Keratinocyte (primary cell): ENCODE data around the gene DBF4. TPM values are rescaled to one million over a fixed set of nuclear protein-coding genes. Genes with fewer than 3 reads are reported as not detected.
"Not testable (repeated sequence)": the region's sequence is repeated elsewhere in the genome, so short reads cannot be mapped to it uniquely, and the experiment has no call there.

ENCODE experiments used
- DNase-seq: peaks from one replicate; pipeline ENCODE4 v3.0.0-alpha.2; 2011; ENCODE audit warnings: low read depth, missing footprints, low spot score
- FAIRE-seq: peaks from 2 replicates; lab custom pipeline; 2011; peaks lifted over from hg19 to GRCh38; lab: Jason Lieb, UNC
- H2AFZ ChIP-seq: 2 replicates; pipeline ENCODE4 v1.6.0; 2012; ENCODE audit warnings: low read length, control low read depth, inconsistent platforms; ENCODE audit not compliant: control insufficient read depth
- H3K27ac ChIP-seq: 2 replicates; pipeline ENCODE4 v1.5.1; 2011; ENCODE audit warnings: low read length; ENCODE audit not compliant: control insufficient read depth, insufficient read depth
- H3K27me3 ChIP-seq: 3 replicates; pipeline ENCODE4 v1.6.0; 2011; ENCODE audit warnings: low read length; ENCODE audit not compliant: control insufficient read depth, insufficient read depth; ENCODE audit errors: extremely low read depth
- H3K36me3 ChIP-seq, 2 experiments: 2 replicates in 1 of 2; 3 replicates in 1 of 2; pipeline ENCODE4 v1.5.1; 2011; ENCODE audit warnings: low read length in 2 of 2, mild to moderate bottlenecking in 1 of 2; ENCODE audit not compliant: control insufficient read depth in 2 of 2, insufficient read depth in 2 of 2; ENCODE audit errors: extremely low read depth in 1 of 2
- H3K4me1 ChIP-seq: 3 replicates; pipeline ENCODE4 v1.5.1; 2011; ENCODE audit warnings: low read length; ENCODE audit not compliant: control insufficient read depth, insufficient read depth; ENCODE audit errors: extremely low read depth
- H3K4me2 ChIP-seq: 3 replicates; pipeline ENCODE4 v1.6.0; 2011; ENCODE audit warnings: low read depth, low read length; ENCODE audit not compliant: control insufficient read depth, insufficient read depth; ENCODE audit errors: extremely low read depth
- H3K4me3 ChIP-seq, 3 experiments: fragments of 200-600 bp in 1 of 3; sonication (generic) in 1 of 3; 2 replicates in 2 of 3; 3 replicates in 1 of 3; pipeline ENCODE4 v1.5.1; 2011 to 2016; ENCODE audit warnings: low read length in 3 of 3, mild to moderate bottlenecking in 3 of 3, control low read depth in 2 of 3, inconsistent platforms in 1 of 3, low read depth in 1 of 3, mixed read lengths in 1 of 3, mixed run types in 1 of 3, moderate library complexity in 1 of 3; ENCODE audit not compliant: control insufficient read depth in 2 of 3, insufficient read depth in 2 of 3; ENCODE audit errors: extremely low read depth in 1 of 3
- H3K79me2 ChIP-seq: 2 replicates; pipeline ENCODE4 v1.6.0; 2012; ENCODE audit warnings: low read length; ENCODE audit not compliant: control insufficient read depth, insufficient read depth
- H3K9ac ChIP-seq: 3 replicates; pipeline ENCODE4 v1.6.0; 2011; ENCODE audit warnings: low read length; ENCODE audit not compliant: control insufficient read depth, insufficient read depth; ENCODE audit errors: extremely low read depth
- H3K9me1 ChIP-seq: 3 replicates; pipeline ENCODE4 v1.6.0; 2011; ENCODE audit warnings: low read length; ENCODE audit not compliant: control insufficient read depth, insufficient read depth; ENCODE audit errors: extremely low read depth
- H3K9me3 ChIP-seq: 2 replicates; pipeline ENCODE4 v1.5.1; 2012; ENCODE audit warnings: low read depth, low read length; ENCODE audit not compliant: control insufficient read depth
- H4K20me1 ChIP-seq: 3 replicates; pipeline ENCODE4 v1.6.0; 2011; ENCODE audit warnings: low read length; ENCODE audit not compliant: control insufficient read depth, insufficient read depth; ENCODE audit errors: extremely low read depth
- CTCF ChIP-seq, 3 experiments: IDR thresholded peaks in 1 of 3; conservative IDR thresholded peaks in 1 of 3; optimal IDR thresholded peaks in 1 of 3; 2 replicates in 2 of 3; 3 replicates in 1 of 3; pipeline versions ENCODE3 to v1.5.1; 2011; ENCODE audit warnings: low read length in 3 of 3, mild to moderate bottlenecking in 3 of 3, moderate library complexity in 2 of 3, control low read depth in 1 of 3, inconsistent platforms in 1 of 3; ENCODE audit not compliant: insufficient read depth in 2 of 3; ENCODE audit errors: extremely low read depth in 1 of 3
- EZH2 ChIP-seq: IDR thresholded peaks from one replicate; pipeline ENCODE4 v1.6.1; 2012; ENCODE audit warnings: inconsistent platforms, mild to moderate bottlenecking, low read length, moderate library complexity
- dilution Hi-C: fragments of 300-500 bp; cut with MboI; formaldehyde crosslinking; loops from one replicate; pipeline ENCODE4 v1.7.0; 2020; ENCODE audit warnings: low sequenced_read_pairs; ENCODE audit not compliant: extremely low pct_ligation_motif_present
- polyA minus RNA-seq, 3 experiments: library from RNA; depleted of rRNA, polyadenylated mRNA; stranded (reverse); fragments of >200 nt; gene quantifications; 1 replicate in 1 of 3; 2 replicates in 1 of 3; 3 replicates in 1 of 3; pipeline ENCODE4 v1.2.3, GENCODE V29; 2011
- polyA plus RNA-seq, 5 experiments: library from polyadenylated mRNA; depleted of rRNA in 3 of 5; stranded (reverse) in 3 of 5; stranded (forward) in 1 of 5; unstranded in 1 of 5; fragments of >200 nt; gene quantifications; 1 replicate in 1 of 5; 2 replicates in 3 of 5; 3 replicates in 1 of 5; pipeline versions ENCODE4 v1.2.1 to v1.2.3, GENCODE V29; 2011 to 2012; ENCODE audit warnings: missing spikeins in 2 of 5, low read depth in 1 of 5, low replicate concordance in 1 of 5

The DBF4 gene
- polyA plus RNA-seq: 2.6 to 12.5 TPM (median 7.9 TPM) in 3 replicates
- polyA plus RNA-seq (2011; ENCODE audit: low read depth): 9.0 TPM
- 5.6 and 8.9 TPM in 2 replicates for polyA plus RNA-seq (2011; cell fraction: cytosol; rRNA removed)
- polyA plus RNA-seq (2011; cell fraction: nucleus; rRNA removed): 4.1 and 6.3 TPM in 2 replicates
- 6.3 and 13.8 TPM in 2 replicates for polyA plus RNA-seq (2012; ENCODE audit: low replicate concordance)
- 1.5 to 6.0 TPM (median 1.5 TPM) in 3 replicates for polyA minus RNA-seq
- polyA minus RNA-seq (2011; cell fraction: cytosol; rRNA and poly(A)+ RNA removed): 7.5 TPM
- 4.4 and 6.9 TPM in 2 replicates for polyA minus RNA-seq (2011; cell fraction: nucleus; rRNA and poly(A)+ RNA removed)

- FAIRE-seq (peak; percentile 36), DNase-seq (peak; percentile 49)
- H3K4me2 ChIP-seq: peak within 1 kb of the TSS; percentile 96
- dilution Hi-C loops: no loop called here
- peak within 1 kb of the TSS; percentile 86 to 98 (median 98) for H3K4me3 ChIP-seq
- TF ChIP-seq EZH2: no peak
- TF ChIP-seq CTCF (optimal IDR thresholded peaks at IDR 0.05 in 1 of 3, IDR thresholded peaks at IDR 0.05 in 1 of 3, conservative IDR thresholded peaks at IDR 0.05 in 1 of 3; ENCODE audit: extremely low read depth in 1 of 3, insufficient read depth in 2 of 3, low read length in 3 of 3): no peak
- no peaks in the 10 kb centered on the region for H4K20me1 ChIP-seq
- peak within 1 kb of the TSS; percentile 93 for H3K27ac ChIP-seq
- peak within 1 kb of the TSS; percentile 96 for H3K9ac ChIP-seq
- H3K79me2 ChIP-seq: peaks cover 79% of the 10 kb centered on the region
- H3K4me1 ChIP-seq: peaks cover 9% of the 10 kb centered on the region
- H3K9me1 ChIP-seq: no peaks in the 10 kb centered on the region
- H3K9me3 ChIP-seq: no peaks in the 10 kb centered on the region
- H2AFZ ChIP-seq: peak within 1 kb of the TSS; percentile 88
- peaks cover 0 to 12% of the 10 kb centered on the region in 2 experiments for H3K36me3 ChIP-seq
- no peaks in the 10 kb centered on the region for H3K27me3 ChIP-seq
Observed at GRCh38 chr7:87876040-87876868, at the start of gene DBF4, which contains the start of gene SLC25A40. Gene DBF4 (plus strand): TSS chr7:87876493. CDS start chr7:87876733, 240 bp downstream. Gene SLC25A40 (minus strand): TSS chr7:87876360. CDS start chr7:87858727, 17,633 bp downstream.

DNA sequence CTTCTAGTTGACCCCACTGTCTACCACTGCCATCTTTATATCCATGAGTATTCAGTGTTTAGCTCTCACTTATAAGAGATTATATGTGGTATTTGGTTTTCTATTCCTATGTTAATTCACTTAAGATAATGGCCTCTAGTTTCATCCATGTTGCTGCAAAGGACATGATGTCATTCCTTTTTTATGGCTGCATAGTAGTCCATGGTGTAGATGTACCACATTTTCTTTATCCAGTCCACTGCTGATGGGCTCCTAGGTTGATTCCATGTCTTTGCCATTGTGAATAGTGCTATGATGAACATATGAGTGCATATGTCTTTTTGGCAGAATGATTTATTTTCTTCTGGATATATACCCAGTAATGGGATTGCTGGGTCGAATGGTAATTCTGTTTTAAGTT is 47.9 kb upstream of the DBF4 start:
- H4K20me1 ChIP-seq, DNase-seq, H3K4me2 ChIP-seq, H3K4me1 ChIP-seq, H2AFZ ChIP-seq, H3K36me3 ChIP-seq, H3K9me3 ChIP-seq, FAIRE-seq, H3K4me3 ChIP-seq, H3K27me3 ChIP-seq, H3K27ac ChIP-seq, H3K9me1 ChIP-seq, dilution Hi-C loops, H3K79me2 ChIP-seq, H3K9ac ChIP-seq: not testable (repeated sequence)
